Activated CD4-positive, CD25-positive, alpha-beta regulatory T cell treated with anti-CD3 and anti-CD28 coated beads, Interleukin-2, amount 50 U/mL, for 24 hours (primary cell): Measurements from ENCODE around the gene HTT.

Source experiments
- ATAC-seq, 2 donors: fragments of 150-1000 bp; cut with Tn5 transposase; one replicate each; pipeline ENCODE4 v1.10.0; 2021; ENCODE audit warnings: mild to moderate bottlenecking in 1 of 2, moderate library complexity in 1 of 2

Gene HTT

GRCh38 chr4:3177905-3178304 is 103.4 kb downstream of the HTT start:
- no peak for ATAC-seq

- no peak for ATAC-seq
These were observed 103.9 kb downstream of the HTT start for GRCh38 chr4:3178351-3178750.

- ATAC-seq: no peak
These were observed 104.7 kb downstream of the HTT start for GRCh38 chr4:3179126-3179706.

GRCh38 chr4:3183008-3183407 is 108.5 kb downstream of the HTT start:
- ATAC-seq: peak in 1 of 2 donors; percentile 13

GRCh38 chr4:3184725-3185124 is 110.2 kb downstream of the HTT start:
- no peak for ATAC-seq

- ATAC-seq: no peak
These were observed 112.1 kb downstream of the HTT start for GRCh38 chr4:3186609-3187008.

GRCh38 chr4:3188118-3188517 is 113.6 kb downstream of the HTT start:
- no peak for ATAC-seq

- ATAC-seq: peak in 1 of 2 donors; percentile 17
These were observed 115.0 kb downstream of the HTT start for GRCh38 chr4:3189459-3189858.

- no peak for ATAC-seq
These were observed 116.1 kb downstream of the HTT start for GRCh38 chr4:3190549-3190948.

GRCh38 chr4:3192188-3192587 is 117.7 kb downstream of the HTT start:
- no peak for ATAC-seq

GRCh38 chr4:3192827-3193226 is 118.3 kb downstream of the HTT start:
- ATAC-seq: no peak

GRCh38 chr4:3193531-3194203 is 119.2 kb downstream of the HTT start:
- ATAC-seq: no peak

- ATAC-seq: no peak
These were observed 122.3 kb downstream of the HTT start for GRCh38 chr4:3196670-3197359.

GRCh38 chr4:3197366-3198105 is 123.1 kb downstream of the HTT start:
- ATAC-seq: no peak

GRCh38 chr4:3198906-3199305 is 124.4 kb downstream of the HTT start:
- ATAC-seq: no peak

- no peak for ATAC-seq
These were observed 125.4 kb downstream of the HTT start for GRCh38 chr4:3199653-3200422.

- no peak for ATAC-seq
These were observed 126.1 kb downstream of the HTT start for GRCh38 chr4:3200423-3201090.

GRCh38 chr4:3201718-3202702 is 127.5 kb downstream of the HTT start:
- peak; percentile 85 to 86 for ATAC-seq

GRCh38 chr4:3202836-3203820 is 128.6 kb downstream of the HTT start:
- ATAC-seq: peak; percentile 55 to 57
